MM.1S (cell line): Measurements from ENCODE around the gene PCGF3.

Experiments used
- EZH2 ChIP-seq: fragments of 300-600 bp; sonication (generic); optimal IDR thresholded peaks from 2 replicates; pipeline ENCODE3; 2017; ENCODE audit warnings: low read depth, mild to moderate bottlenecking, antibody characterized with exemption, low read length, mixed read lengths
- TF ChIP-seq, protein P1 (sequence below): fragments of 300-600 bp; sonication (generic); IDR thresholded peaks from 2 replicates; pipeline ENCODE4 v1.5.1; 2016; ENCODE audit warnings: antibody characterized with exemption, low read length, mixed read lengths

- TF ChIP-seq EZH2 = no peak
- TF ChIP-seq, protein P1, sequence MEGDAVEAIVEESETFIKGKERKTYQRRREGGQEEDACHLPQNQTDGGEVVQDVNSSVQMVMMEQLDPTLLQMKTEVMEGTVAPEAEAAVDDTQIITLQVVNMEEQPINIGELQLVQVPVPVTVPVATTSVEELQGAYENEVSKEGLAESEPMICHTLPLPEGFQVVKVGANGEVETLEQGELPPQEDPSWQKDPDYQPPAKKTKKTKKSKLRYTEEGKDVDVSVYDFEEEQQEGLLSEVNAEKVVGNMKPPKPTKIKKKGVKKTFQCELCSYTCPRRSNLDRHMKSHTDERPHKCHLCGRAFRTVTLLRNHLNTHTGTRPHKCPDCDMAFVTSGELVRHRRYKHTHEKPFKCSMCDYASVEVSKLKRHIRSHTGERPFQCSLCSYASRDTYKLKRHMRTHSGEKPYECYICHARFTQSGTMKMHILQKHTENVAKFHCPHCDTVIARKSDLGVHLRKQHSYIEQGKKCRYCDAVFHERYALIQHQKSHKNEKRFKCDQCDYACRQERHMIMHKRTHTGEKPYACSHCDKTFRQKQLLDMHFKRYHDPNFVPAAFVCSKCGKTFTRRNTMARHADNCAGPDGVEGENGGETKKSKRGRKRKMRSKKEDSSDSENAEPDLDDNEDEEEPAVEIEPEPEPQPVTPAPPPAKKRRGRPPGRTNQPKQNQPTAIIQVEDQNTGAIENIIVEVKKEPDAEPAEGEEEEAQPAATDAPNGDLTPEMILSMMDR = no peak
Measured at GRCh38 chr4:663438-664428, 41.9 kb upstream of the PCGF3 start.
